IPS-18a (cell line): ENCODE data around the gene PKD1.
A peak's percentile ranks its signal among the peaks of the same experiment; 100 is the strongest.

Experiments used
- H3K27ac ChIP-seq: one replicate; pipeline ENCODE4 v1.5.1; 2013; ENCODE audit warnings: low read length
- H3K27me3 ChIP-seq: one replicate; pipeline ENCODE4 v1.6.1; 2013; ENCODE audit warnings: mild to moderate bottlenecking, low read length; ENCODE audit not compliant: control insufficient read depth, insufficient read depth
- H3K36me3 ChIP-seq: one replicate; pipeline ENCODE4 v1.6.1; 2013; ENCODE audit warnings: low read depth, low read length; ENCODE audit not compliant: control insufficient read depth
- H3K4me1 ChIP-seq: one replicate; pipeline ENCODE4 v1.6.1; 2013; ENCODE audit warnings: low read depth, low read length; ENCODE audit not compliant: control insufficient read depth
- H3K4me3 ChIP-seq: one replicate; pipeline ENCODE4 v1.5.1; 2013; ENCODE audit warnings: low read length
- H3K9ac ChIP-seq: one replicate; pipeline ENCODE4 v1.6.1; 2013; ENCODE audit warnings: mild to moderate bottlenecking, low read length, moderate library complexity
- H3K9me3 ChIP-seq: one replicate; pipeline ENCODE4 v1.6.1; 2013; ENCODE audit warnings: low read depth, low read length; ENCODE audit not compliant: control insufficient read depth

The PKD1 gene

DNA sequence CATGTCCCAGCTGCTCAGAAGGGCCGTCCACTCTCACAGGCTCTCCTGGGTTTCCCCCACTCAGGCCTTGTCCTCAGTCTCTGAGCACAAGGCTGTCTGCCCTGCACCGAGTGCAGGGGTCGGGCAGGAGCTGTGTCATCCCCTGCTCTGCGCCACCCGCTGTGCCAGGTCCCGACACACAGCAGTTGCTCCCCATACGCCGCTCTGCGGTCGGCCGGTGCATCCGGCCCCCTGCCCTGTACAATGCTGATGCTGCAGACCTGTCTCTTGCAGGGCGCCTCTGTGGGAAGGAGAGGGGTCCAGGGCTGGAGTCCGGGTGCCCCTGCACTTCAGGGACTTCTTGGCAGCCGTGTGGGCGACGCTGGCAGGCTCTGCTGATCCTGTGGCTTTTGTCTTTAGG, 81.8 kb downstream of the PKD1 start:
- H3K36me3 ChIP-seq = peaks cover 4% of the 10 kb centered on the region
- no peak overlapping the region for H3K4me3 ChIP-seq
- no peaks in the 10 kb centered on the region for H3K4me1 ChIP-seq
- no peaks in the 10 kb centered on the region for H3K27me3 ChIP-seq
- H3K9ac ChIP-seq = no peak overlapping the region
- no peaks in the 10 kb centered on the region for H3K9me3 ChIP-seq
- H3K27ac ChIP-seq = no peak overlapping the region

DNA sequence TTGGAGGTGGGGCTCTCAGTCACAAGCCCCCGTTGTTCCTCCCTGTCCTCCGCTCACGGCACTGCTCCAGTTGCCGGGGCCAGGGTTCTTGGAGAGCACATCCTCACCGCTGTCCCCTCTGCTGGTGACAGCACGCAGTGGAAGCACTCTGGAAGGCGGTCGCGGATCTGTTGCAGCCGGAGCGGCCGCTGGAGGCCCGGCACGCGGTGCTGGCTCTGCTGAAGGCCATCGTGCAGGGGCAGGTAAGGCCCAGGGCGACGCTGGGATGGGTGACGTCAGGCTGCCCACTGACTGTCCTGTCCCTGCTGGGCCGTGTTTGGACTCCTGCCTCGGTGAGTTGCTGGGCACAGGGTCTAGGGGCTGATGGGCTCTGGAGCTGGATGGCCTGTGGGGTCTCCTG, 82.5 kb downstream of the PKD1 start:
- Histone ChIP-seq H3K36me3 (peaks cover 4% of the 10 kb centered on the region), H3K9ac (no peak overlapping the region), H3K27me3 (no peaks in the 10 kb centered on the region), H3K27ac (no peak overlapping the region), H3K4me1 (no peaks in the 10 kb centered on the region), H3K4me3 (no peak overlapping the region), H3K9me3 (no peaks in the 10 kb centered on the region)

GRCh38 chr16:2048116-2048543, 87.6 kb downstream of the PKD1 start:
- Histone ChIP-seq H3K36me3 (peaks cover 7% of the 10 kb centered on the region), H3K4me3 (peak overlapping the region; percentile 91), H3K9me3 (no peaks in the 10 kb centered on the region), H3K9ac (peak overlapping the region; percentile 8), H3K4me1 (no peaks in the 10 kb centered on the region), H3K27me3 (no peaks in the 10 kb centered on the region), H3K27ac (no peak overlapping the region)

DNA sequence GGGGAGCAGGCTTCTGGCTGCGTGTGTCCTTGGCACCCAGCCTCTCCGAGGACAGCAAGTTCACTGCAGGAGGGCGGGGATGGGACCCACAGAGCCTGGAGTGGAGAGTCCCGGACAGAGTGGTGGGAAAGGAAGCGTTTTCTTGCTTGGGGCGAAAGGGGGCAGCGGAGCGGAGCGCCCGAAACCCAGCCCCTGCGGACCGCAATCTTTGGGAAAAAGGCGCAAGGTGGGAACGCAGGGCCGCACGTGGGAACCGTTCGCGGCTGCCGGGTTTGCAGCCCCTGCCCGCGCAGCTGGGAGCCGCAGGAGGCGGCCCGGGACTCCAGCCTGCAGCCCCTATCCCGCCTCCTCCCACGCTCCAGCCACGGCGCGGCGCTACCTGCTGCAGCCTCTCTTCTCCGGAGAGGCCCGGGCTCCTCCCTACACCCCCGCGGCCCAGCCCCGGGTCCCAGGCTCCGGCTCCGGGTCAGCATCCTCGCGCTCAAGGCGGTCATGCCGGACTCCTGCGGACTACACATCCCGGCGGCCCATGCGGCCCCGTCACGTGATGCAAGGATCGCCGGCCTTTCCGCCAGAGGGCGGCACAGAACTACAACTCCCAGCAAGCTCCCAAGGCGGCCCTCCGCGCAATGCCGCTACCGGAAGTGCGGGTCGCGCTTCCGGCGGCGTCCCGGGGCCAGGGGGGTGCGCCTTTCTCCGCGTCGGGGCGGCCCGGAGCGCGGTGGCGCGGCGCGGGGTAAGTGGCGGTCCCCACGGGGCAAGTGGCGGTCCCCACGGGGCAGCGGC, 88.2 kb downstream of the PKD1 start, which contains the start of the genes NTHL1 and TSC2:
NTHL1 (minus strand) TSS at position 505 of the 786 bp plus-strand sequence; CDS start at position 494, 11 bp downstream.
TSC2 (plus strand) TSS at position 656 of the 786 bp plus-strand sequence. CDS start 631 bp downstream, outside the sequence.
- Histone ChIP-seq H3K27ac (no peak within 1 kb of the TSS), H3K36me3 (peaks cover 7% of the 10 kb centered on the region)

GRCh38 chr16:2046893-2047329, 88.8 kb downstream of the PKD1 start:
- Histone ChIP-seq H3K4me3 (peak overlapping the region; percentile 91), H3K9ac (peak overlapping the region; percentile 50), H3K9me3 (no peaks in the 10 kb centered on the region), H3K36me3 (peaks cover 7% of the 10 kb centered on the region), H3K4me1 (no peaks in the 10 kb centered on the region), H3K27ac (no peak overlapping the region), H3K27me3 (no peaks in the 10 kb centered on the region)

More for the DNA sequence above, 88.2 kb downstream of the PKD1 start, which contains the start of the genes NTHL1 and TSC2:
- peak within 1 kb of the TSS; percentile 91 for H3K4me3 ChIP-seq
- H3K9ac ChIP-seq = peak within 1 kb of the TSS; percentile 50
- no peaks in the 10 kb centered on the region for H3K9me3 ChIP-seq
- no peaks in the 10 kb centered on the region for H3K27me3 ChIP-seq
- H3K4me1 ChIP-seq = no peaks in the 10 kb centered on the region

- no peak overlapping the region for H3K9ac ChIP-seq
- peak overlapping the region; percentile 91 for H3K4me3 ChIP-seq
- no peak overlapping the region for H3K27ac ChIP-seq
Observed at GRCh38 chr16:2045965-2046892, 89.5 kb downstream of the PKD1 start.

GRCh38 chr16:2044541-2044940, 91.2 kb downstream of the PKD1 start:
- no peaks in the 10 kb centered on the region for H3K4me1 ChIP-seq
- H3K27ac ChIP-seq = no peak overlapping the region
- no peak overlapping the region for H3K4me3 ChIP-seq
- H3K9ac ChIP-seq = no peak overlapping the region
- H3K36me3 ChIP-seq = peaks cover 7% of the 10 kb centered on the region
- no peaks in the 10 kb centered on the region for H3K27me3 ChIP-seq
- H3K9me3 ChIP-seq = no peaks in the 10 kb centered on the region

More at GRCh38 chr16:2045965-2046892, 89.5 kb downstream of the PKD1 start:
- Histone ChIP-seq H3K9me3 (no peaks in the 10 kb centered on the region), H3K27me3 (no peaks in the 10 kb centered on the region), H3K4me1 (no peaks in the 10 kb centered on the region), H3K36me3 (peaks cover 7% of the 10 kb centered on the region)

DNA sequence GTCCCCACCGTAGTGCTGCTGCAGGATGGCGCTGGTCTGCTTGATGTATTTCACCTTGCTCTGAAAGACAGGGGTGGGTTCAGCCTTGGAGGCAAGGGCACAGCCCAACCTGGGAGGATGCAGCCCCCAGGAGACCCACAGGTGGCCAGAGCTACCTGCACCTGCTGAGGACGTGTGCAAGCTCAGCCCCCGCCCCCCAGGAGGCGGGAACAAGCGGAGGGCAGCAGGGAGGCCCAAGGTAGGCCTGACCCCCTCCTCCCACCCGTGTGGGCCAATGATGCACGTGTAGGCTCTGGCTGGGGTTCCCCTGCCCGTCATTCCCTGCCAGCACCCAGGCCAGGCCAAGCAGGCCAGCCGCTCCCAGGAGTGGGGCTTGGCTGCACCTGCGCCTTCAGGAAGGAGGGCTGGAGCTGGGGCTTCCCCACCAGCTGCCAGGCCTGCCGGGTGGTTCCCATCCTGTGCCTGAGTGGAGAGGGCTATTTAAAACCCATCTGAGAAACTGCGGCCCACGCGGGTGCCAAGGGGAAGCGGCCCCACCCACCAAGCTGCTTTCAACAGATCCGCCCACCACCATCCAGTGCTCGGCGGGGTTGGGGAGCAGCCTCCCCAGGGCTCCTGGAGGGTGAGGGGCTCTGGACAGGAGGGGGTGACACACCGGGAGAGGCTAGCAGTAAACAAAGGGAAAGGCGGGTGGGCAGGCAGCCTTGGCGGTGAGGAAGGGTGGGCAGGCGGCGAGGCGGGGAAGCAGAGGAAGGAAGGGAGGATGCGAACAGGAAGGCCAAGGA, 91.8 kb downstream of the PKD1 start:
- Histone ChIP-seq H3K36me3 (peaks cover 7% of the 10 kb centered on the region), H3K27me3 (no peaks in the 10 kb centered on the region), H3K9ac (no peak overlapping the region), H3K4me1 (no peaks in the 10 kb centered on the region), H3K27ac (no peak overlapping the region), H3K4me3 (no peak overlapping the region), H3K9me3 (no peaks in the 10 kb centered on the region)

DNA sequence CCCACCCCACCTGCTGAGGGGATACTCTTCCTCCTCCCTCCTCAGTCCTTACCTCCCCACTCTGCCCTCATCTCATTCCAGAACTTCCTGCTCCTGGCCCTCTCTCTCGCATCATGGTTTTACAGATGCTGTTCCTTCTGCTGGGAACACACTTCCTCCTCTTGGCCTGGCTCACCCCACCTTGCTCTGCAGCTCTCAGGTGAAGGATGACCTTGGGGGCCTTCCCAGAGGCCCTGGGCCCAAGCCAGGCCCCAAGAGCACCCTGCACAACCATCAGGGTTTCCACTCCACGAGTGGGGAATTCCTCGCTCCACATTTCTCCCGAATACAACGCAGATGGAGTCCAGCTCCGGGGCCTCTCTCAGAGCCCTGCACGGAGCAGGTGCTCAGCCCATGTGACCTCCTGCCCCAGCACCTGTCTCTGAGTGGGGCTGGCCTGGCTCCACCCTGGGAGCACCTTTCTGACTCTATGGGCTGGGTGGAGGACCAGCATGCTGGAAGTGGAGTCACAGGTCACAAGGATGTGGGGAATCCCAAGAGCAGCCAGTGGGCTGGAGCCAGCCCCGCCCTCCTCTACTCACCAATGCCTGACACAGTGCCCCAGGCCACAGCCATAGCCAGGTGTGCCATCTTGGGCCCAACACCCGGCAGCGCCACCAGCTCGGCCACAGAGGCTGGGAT, 92.6 kb downstream of the PKD1 start:
- no peak overlapping the region for H3K27ac ChIP-seq
- no peaks in the 10 kb centered on the region for H3K9me3 ChIP-seq
- no peaks in the 10 kb centered on the region for H3K4me1 ChIP-seq
- H3K36me3 ChIP-seq = peaks cover 7% of the 10 kb centered on the region
- no peak overlapping the region for H3K9ac ChIP-seq
- H3K27me3 ChIP-seq = no peaks in the 10 kb centered on the region
- no peak overlapping the region for H3K4me3 ChIP-seq

GRCh38 chr16:2042171-2042985, 93.3 kb downstream of the PKD1 start:
- Histone ChIP-seq H3K36me3 (peaks cover 7% of the 10 kb centered on the region), H3K9ac (no peak overlapping the region), H3K27ac (no peak overlapping the region), H3K9me3 (no peaks in the 10 kb centered on the region), H3K27me3 (no peaks in the 10 kb centered on the region), H3K4me3 (no peak overlapping the region), H3K4me1 (no peaks in the 10 kb centered on the region)
